Measurements from ENCODE around the gene LYSMD1. TPM values are rescaled to one million over a fixed set of nuclear protein-coding genes. Genes with fewer than 3 reads are reported as not detected.

LYSMD1 gene
- total RNA-seq, 5 donors from 2014 or later (not counting 1 experiment from before 2014, with no cell fraction given): 0.68 to 3.2 (median 2.3) TPM

GRCh38 chr1:151142411-151143056 lies 23.2 kb downstream of the LYSMD1 start:
- peaks cover 13 to 16% (median 15%) of the 10 kb centered on the region in 3 donors for H3K4me1 Mint-ChIP-seq
- no peaks in the 10 kb centered on the region for H3K27me3 Mint-ChIP-seq
- DNase-seq (no peak), ATAC-seq (replicated peaks in 1 of 4) (no peak)
- no CpG with 5 or more reads among the region's 5 CpGs for WGBS (ENCODE audit: insufficient coverage)
- H3K27ac Mint-ChIP-seq: no peak overlapping the region
- ChIA-PET CTCF (interaction anchor here in 1 of 2 donors (0.6 kb wide), 1 partner anchor 85 kb away, joined by 3 read pairs; no protein-coding TSS in a partner anchor), POLR2A (interaction anchor here (0.5 to 0.6 kb wide), 2 partner anchors 11 to 18 kb away, joined by 4 to 6 read pairs; no protein-coding TSS in a partner anchor)
- Histone ChIP-seq H3K27ac (ENCODE audit: low read length) (no peak overlapping the region), H3K4me1 (ENCODE audit: control insufficient read depth in 1 of 2, extremely low read depth in 1 of 2, insufficient read depth in 2 of 2, low read length in 2 of 2) (peaks cover 0 to 23% of the 10 kb centered on the region in 2 experiments), H3K9me3 (no peaks in the 10 kb centered on the region), H3K27me3 (replicated peaks in 1 of 2; ENCODE audit: control insufficient read depth in 2 of 2, extremely low read depth in 1 of 2, insufficient read depth in 2 of 2, low read length in 1 of 2) (peaks cover 0 to 11% of the 10 kb centered on the region in 2 experiments), H3K36me3 (ENCODE audit: control insufficient read depth in 2 of 2, extremely low read depth in 1 of 2, insufficient read depth in 1 of 2, low read length in 1 of 2) (no peaks in the 10 kb centered on the region), H3K4me3 (ENCODE audit: control insufficient read depth in 1 of 2, extremely low read depth in 1 of 2, low read length in 1 of 2) (no peak overlapping the region)
- no peaks in the 10 kb centered on the region for H3K9me3 Mint-ChIP-seq
- H3K4me3 Mint-ChIP-seq: no peak overlapping the region
- H3K36me3 Mint-ChIP-seq: no peaks in the 10 kb centered on the region

- Mint-ChIP-seq H3K4me1 (no peaks in the 10 kb centered on the region), H3K27me3 (no peaks in the 10 kb centered on the region), H3K9me3 (no peaks in the 10 kb centered on the region), H3K27ac (no peak overlapping the region), H3K36me3 (peaks cover 6% of the 10 kb centered on the region), H3K4me3 (no peak overlapping the region)
- POLR2A ChIA-PET: no interaction called here
- ATAC-seq (replicated peaks in 1 of 4) (no peak), DNase-seq (no peak)
- Histone ChIP-seq H3K9me3 (no peaks in the 10 kb centered on the region), H3K4me1 (ENCODE audit: control insufficient read depth in 1 of 2, extremely low read depth in 1 of 2, insufficient read depth in 2 of 2, low read length in 2 of 2) (no peaks in the 10 kb centered on the region), H3K27ac (ENCODE audit: low read length) (no peak overlapping the region), H3K27me3 (replicated peaks in 1 of 2; ENCODE audit: control insufficient read depth in 2 of 2, extremely low read depth in 1 of 2, insufficient read depth in 2 of 2, low read length in 1 of 2) (no peaks in the 10 kb centered on the region), H3K4me3 (ENCODE audit: control insufficient read depth in 1 of 2, extremely low read depth in 1 of 2, low read length in 1 of 2) (no peak overlapping the region), H3K36me3 (ENCODE audit: control insufficient read depth in 2 of 2, extremely low read depth in 1 of 2, insufficient read depth in 1 of 2, low read length in 1 of 2) (no peaks in the 10 kb centered on the region)
- WGBS (ENCODE audit: insufficient coverage): 89% methylated on average over 3 of the region's 7 CpGs
- CTCF ChIA-PET: no interaction called here
These were observed 27.9 kb downstream of the LYSMD1 start for GRCh38 chr1:151137789-151138188.

DNA sequence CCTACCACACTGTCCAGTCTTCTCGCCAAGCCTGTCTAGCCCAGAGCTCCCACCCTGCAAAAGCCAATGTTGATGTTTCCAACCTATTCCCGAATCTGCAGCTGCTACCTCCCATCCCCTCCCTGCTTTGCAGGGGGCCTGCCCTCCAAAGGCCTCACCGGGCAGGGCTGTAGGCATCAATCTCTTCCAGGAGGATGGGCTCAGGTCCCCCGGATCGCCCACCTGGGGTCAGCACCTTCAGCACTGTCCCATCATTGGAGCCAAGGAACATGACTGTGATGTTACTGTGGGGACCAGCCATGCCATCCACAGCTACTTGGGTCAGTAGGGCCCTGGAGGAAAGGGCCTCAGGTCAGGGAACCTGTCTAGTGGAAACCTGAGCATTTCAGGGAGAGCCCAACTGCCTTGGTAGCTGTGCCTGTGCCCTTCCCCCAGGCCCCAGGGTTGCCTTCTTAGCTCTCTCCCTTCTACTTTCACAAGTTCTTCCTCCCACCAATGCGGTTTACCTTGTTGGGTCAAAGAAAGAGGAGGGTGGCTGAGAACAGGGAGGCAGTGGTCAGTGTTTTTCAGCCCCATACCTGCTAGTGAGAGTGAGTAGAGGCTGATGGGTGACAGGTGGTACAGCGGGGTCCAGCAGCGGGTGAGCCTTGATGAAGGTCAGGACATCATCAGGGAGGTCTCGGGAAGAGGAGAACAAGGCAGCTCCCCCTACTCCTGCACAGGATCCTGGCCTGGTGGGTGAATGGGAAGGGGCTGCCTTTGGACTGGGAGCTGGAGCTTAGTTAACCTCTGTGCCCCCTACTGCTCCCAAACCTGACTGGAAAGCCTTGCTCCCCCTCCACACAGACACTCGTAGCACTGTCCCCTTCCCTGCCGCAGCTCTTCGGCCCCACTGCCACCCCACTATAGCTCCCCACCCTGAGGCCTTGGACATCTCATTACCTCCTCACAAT lies 30.0 kb downstream of the LYSMD1 start:
- Mint-ChIP-seq H3K9me3 (no peaks in the 10 kb centered on the region), H3K27ac (no peak overlapping the region), H3K4me3 (no peak overlapping the region), H3K27me3 (peaks cover 0 to 4% of the 10 kb centered on the region in 2 donors), H3K4me1 (peaks cover 7 to 10% (median 10%) of the 10 kb centered on the region in 3 donors), H3K36me3 (peaks cover 6% of the 10 kb centered on the region)
- WGBS (ENCODE audit: insufficient coverage): 90% methylated on average over 2 of the region's 12 CpGs
- no peak overlapping the region for H3K27ac ChIP-seq (ENCODE audit: low read length)
- peaks cover 2 to 11% of the 10 kb centered on the region in 2 experiments for H3K4me1 ChIP-seq (ENCODE audit: control insufficient read depth in 1 of 2, extremely low read depth in 1 of 2, insufficient read depth in 2 of 2, low read length in 2 of 2)
- ATAC-seq (replicated peaks in 1 of 4) (no peak), DNase-seq (no peak)
- peaks cover 0 to 13% of the 10 kb centered on the region in 2 experiments for H3K27me3 ChIP-seq (replicated peaks in 1 of 2; ENCODE audit: control insufficient read depth in 2 of 2, extremely low read depth in 1 of 2, insufficient read depth in 2 of 2, low read length in 1 of 2)
- POLR2A ChIA-PET: interaction anchor here in 1 of 2 donors (0.5 kb wide), 1 partner anchor 74 kb away, joined by 3 read pairs; no protein-coding TSS in a partner anchor
- H3K4me3 ChIP-seq (ENCODE audit: control insufficient read depth in 1 of 2, extremely low read depth in 1 of 2, low read length in 1 of 2): no peak overlapping the region
- no peaks in the 10 kb centered on the region for H3K36me3 ChIP-seq (ENCODE audit: control insufficient read depth in 2 of 2, extremely low read depth in 1 of 2, insufficient read depth in 1 of 2, low read length in 1 of 2)
- no peaks in the 10 kb centered on the region for H3K9me3 ChIP-seq
- CTCF ChIA-PET: interaction anchor here in 1 of 2 donors (0.6 kb wide), 1 partner anchor 16 kb away, joined by 3 read pairs; no protein-coding TSS in a partner anchor

DNA sequence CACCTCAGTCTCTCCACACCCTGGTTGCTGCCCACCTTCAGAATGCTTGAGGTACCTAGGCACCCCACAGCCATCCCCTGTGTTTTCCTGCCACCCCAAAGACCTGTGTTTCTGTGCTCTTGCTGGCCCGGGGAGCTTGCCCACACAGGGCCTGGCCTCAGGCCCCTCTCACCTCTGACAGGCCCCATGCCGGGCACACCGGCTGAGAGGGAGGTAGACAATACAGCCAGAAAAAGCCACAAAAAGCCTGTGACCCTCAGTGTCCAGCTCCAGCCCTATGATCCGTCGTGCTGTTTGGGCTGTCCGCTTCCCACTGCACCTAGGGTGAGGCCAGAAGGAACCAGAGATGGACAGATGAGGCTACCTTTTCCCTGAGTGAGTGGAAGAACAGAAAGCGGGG lies 30.7 kb downstream of the LYSMD1 start:
- Mint-ChIP-seq H3K4me1 (peaks cover 7 to 14% (median 13%) of the 10 kb centered on the region in 3 donors), H3K9me3 (no peaks in the 10 kb centered on the region), H3K27me3 (peaks cover 0 to 4% of the 10 kb centered on the region in 2 donors), H3K36me3 (peaks cover 6% of the 10 kb centered on the region), H3K27ac (no peak overlapping the region), H3K4me3 (no peak overlapping the region)
- Histone ChIP-seq H3K4me1 (ENCODE audit: control insufficient read depth in 1 of 2, extremely low read depth in 1 of 2, insufficient read depth in 2 of 2, low read length in 2 of 2) (peaks cover 2 to 11% of the 10 kb centered on the region in 2 experiments), H3K27me3 (replicated peaks in 1 of 2; ENCODE audit: control insufficient read depth in 2 of 2, extremely low read depth in 1 of 2, insufficient read depth in 2 of 2, low read length in 1 of 2) (peaks cover 0 to 13% of the 10 kb centered on the region in 2 experiments), H3K4me3 (ENCODE audit: control insufficient read depth in 1 of 2, extremely low read depth in 1 of 2, low read length in 1 of 2) (no peak overlapping the region), H3K9me3 (no peaks in the 10 kb centered on the region), H3K27ac (ENCODE audit: low read length) (no peak overlapping the region), H3K36me3 (ENCODE audit: control insufficient read depth in 2 of 2, extremely low read depth in 1 of 2, insufficient read depth in 1 of 2, low read length in 1 of 2) (no peaks in the 10 kb centered on the region)
- DNase-seq (no peak), ATAC-seq (replicated peaks in 1 of 4) (no peak)
- WGBS (ENCODE audit: insufficient coverage): 86% methylated on average over 5 of the region's 7 CpGs
- ChIA-PET POLR2A (interaction anchor here in 1 of 2 donors (0.5 kb wide), 1 partner anchor 74 kb away, joined by 3 read pairs; no protein-coding TSS in a partner anchor), CTCF (interaction anchor here in 1 of 2 donors (0.6 kb wide), 1 partner anchor 16 kb away, joined by 3 read pairs; no protein-coding TSS in a partner anchor)

DNA sequence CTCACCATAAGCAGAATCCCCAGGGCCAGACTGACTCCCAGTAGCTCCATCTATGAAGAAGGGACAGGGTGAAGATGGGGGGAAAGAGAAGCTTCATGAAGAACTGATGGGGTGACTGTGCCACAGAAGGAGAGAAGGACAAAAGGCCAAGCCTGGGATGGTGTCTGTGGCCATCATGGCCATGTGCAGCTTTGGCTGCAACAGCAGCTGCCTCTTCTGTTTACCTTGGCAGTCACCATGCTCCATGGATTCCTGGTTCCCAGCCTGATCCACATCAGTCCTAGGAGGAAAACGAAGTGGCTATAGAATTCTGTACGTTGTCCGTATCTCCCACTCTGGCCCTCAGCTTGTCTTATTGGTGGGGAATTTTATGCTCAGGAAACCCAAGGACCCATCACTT lies 31.3 kb downstream of the LYSMD1 start:
- ATAC-seq (replicated peaks in 1 of 4) (no peak), DNase-seq (no peak)
- Mint-ChIP-seq H3K27ac (peak overlapping the region in 1 of 2 donors; percentile 4), H3K9me3 (no peaks in the 10 kb centered on the region), H3K4me1 (peaks cover 7 to 14% (median 13%) of the 10 kb centered on the region in 3 donors), H3K36me3 (peaks cover 6% of the 10 kb centered on the region), H3K27me3 (peaks cover 0 to 4% of the 10 kb centered on the region in 2 donors), H3K4me3 (no peak overlapping the region)
- Histone ChIP-seq H3K4me1 (ENCODE audit: control insufficient read depth in 1 of 2, extremely low read depth in 1 of 2, insufficient read depth in 2 of 2, low read length in 2 of 2) (peaks cover 2 to 11% of the 10 kb centered on the region in 2 experiments), H3K9me3 (no peaks in the 10 kb centered on the region), H3K27me3 (replicated peaks in 1 of 2; ENCODE audit: control insufficient read depth in 2 of 2, extremely low read depth in 1 of 2, insufficient read depth in 2 of 2, low read length in 1 of 2) (peaks cover 0 to 13% of the 10 kb centered on the region in 2 experiments), H3K27ac (ENCODE audit: low read length) (no peak overlapping the region), H3K36me3 (ENCODE audit: control insufficient read depth in 2 of 2, extremely low read depth in 1 of 2, insufficient read depth in 1 of 2, low read length in 1 of 2) (no peaks in the 10 kb centered on the region), H3K4me3 (ENCODE audit: control insufficient read depth in 1 of 2, extremely low read depth in 1 of 2, low read length in 1 of 2) (no peak overlapping the region)
- CTCF ChIA-PET: interaction anchor here in 1 of 2 donors (0.5 kb wide), 1 partner anchor 91 kb away, joined by 3 read pairs; no protein-coding TSS in a partner anchor
- no CpG with 5 or more reads among the region's 3 CpGs for WGBS (ENCODE audit: insufficient coverage)
- POLR2A ChIA-PET: interaction anchor here in 1 of 2 donors (0.7 kb wide), 1 partner anchor 21 kb away, joined by 3 read pairs; no protein-coding TSS in a partner anchor

Measured in T-cell (primary cell).